Brain pericyte (primary cell): ENCODE measurements around the gene UBXN1.
"Not testable (repeated sequence)": the region's sequence is repeated elsewhere in the genome, so short reads cannot be mapped to it uniquely, and the experiment has no call there.

Source experiments
- DNase-seq: peaks from one replicate; pipeline ENCODE4 v3.0.0-alpha.2; 2012; ENCODE audit warnings: low read depth, low spot score

UBXN1 gene

GRCh38 chr11:62671608-62672389 is 7.1 kb downstream of the UBXN1 start, which contains the start of the genes LBHD1 and UQCC3:
TSS of gene LBHD1 (minus strand) at chr11:62672267. CDS start at chr11:62670031, 2,236 bp downstream.
TSS of gene UQCC3 (plus strand) at chr11:62671673. CDS start at chr11:62671746, 73 bp downstream.
- DNase-seq, result peak; percentile 53

DNA sequence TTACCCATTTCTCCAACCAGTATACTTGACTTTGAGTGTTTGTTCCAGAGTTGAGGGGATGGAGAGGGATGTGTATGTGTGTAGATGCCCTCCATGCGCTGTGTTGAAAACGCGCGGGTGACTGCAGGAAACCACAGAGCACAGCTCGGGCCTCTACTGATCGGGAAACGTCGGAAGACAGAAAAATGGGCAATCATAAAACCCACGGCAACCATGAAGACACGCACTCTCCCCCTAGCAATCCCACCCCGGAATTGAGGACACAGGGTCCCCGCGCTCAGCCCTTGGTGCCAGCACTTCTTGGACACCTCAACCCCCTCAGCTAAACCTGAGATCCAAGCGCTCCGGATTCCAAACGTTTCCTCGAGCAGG is 7.7 kb downstream of the UBXN1 start:
- no peak for DNase-seq

- no peak for DNase-seq
These were observed 9.3 kb downstream of the UBXN1 start for GRCh38 chr11:62669420-62670161.

DNA sequence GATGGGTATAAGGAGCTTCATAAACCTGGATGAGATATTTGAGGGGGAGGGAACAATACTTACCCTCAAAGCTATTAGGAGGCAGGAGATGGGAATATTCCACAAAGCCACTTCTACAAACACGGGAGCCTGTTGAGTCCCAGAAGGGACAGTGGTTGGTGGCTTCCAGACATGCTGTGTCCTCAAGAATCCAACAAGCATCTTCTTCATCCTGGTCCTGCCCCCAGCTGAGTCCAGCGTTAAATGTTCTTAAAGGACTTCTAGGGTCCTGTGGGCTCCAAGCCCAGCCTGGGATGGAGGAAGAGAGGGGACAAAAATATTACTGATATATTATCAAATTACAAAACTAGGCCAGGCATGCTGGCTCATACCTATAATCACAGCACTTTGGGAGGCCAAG is 11.4 kb downstream of the UBXN1 start:
- DNase-seq, result no peak

DNA sequence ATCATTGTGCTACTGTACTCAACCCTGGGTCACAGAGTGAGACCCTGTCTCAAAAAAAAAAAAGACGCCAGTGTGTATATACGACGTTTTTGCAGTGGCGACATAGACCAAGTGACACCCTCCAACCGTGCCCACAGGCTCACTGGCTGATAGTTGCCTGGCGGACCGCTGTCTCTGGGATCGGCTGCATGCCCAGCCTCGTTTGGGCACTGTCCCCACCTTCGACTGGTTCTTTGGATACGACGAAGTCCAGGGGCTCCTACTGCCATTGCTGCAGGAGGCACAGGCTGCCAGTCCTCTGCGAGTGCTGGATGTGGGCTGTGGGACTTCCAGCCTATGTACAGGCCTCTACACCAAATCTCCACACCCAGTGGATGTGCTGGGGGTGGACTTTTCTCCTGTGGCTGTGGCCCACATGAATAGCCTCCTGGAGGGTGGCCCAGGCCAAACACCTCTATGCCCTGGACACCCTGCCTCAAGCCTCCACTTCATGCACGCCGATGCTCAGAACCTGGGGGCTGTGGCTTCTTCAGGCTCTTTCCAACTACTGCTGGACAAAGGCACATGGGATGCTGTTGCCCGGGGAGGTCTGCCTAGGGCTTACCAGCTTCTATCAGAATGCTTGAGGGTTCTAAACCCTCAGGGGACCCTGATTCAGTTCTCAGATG is 12.5 kb downstream of the UBXN1 start:
- DNase-seq, result no peak

GRCh38 chr11:62665599-62666258 is 13.1 kb downstream of the UBXN1 start:
- no peak for DNase-seq

DNA sequence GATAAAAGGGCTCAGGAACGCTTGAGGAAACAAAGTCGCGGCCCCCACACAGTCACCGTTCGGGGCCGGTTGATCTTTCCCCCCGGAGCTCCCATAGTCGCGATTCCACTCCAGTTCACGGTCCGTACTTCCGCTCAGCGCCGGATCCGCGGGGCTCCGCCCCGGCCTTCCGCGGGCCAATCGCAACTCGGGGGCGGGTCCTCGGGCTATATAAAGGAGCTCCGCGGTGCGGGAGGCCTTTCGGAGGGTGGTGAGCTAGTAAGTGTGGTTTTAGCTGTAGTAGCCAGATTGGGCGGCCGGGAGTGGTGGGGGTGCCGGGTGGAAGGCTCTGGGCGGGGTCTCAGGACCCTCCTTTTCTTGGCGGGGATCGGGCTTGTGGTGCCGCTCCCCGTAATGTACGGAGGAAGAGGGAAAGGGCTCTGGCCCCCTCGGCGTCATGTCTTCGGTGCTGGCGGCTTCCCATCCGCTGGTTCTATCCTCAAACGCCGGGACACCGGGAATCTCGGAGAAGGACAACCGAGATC is 13.7 kb downstream of the UBXN1 start, which contains the start of the genes C11orf98 and CSKMT:
C11orf98 (minus strand) TSS at position 136 of the 524 bp plus-strand sequence; CDS start at position 95, 41 bp downstream.
CSKMT (plus strand) TSS at position 238 of the 524 bp plus-strand sequence. CDS start 568 bp downstream, outside the sequence.
- DNase-seq, result peak; percentile 75

GRCh38 chr11:62664405-62665074 is 14.3 kb downstream of the UBXN1 start:
- no peak for DNase-seq

DNA sequence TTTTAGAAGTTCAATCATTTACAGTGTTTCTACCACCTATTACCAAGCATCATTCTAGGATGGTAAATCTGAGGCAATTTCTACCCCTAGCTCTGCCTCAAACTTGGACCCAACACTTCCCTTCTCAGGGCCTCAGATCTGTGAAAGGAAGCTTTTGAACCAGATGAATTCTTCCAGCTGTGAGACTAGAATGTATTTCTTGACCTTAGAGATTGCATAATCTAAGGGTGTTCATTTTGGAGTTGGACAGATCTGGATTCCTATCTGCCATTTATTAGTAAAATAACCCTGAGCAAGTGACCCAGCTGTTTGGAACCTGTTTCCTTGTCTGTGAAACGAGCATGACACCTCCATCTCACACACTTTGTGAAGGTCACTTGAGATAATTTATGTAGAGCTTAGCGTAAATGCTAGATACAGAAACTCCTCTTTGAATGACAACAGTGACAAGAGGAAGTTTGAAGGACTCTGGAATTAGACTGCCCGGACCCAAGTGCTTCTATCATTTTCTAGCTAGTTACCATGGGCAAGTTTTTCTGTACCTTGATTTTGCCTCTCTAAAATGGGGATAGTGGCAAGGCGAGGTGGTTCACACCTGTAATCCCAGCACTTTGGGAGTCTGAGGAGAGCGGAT is 22.0 kb downstream of the UBXN1 start:
- no peak for DNase-seq

DNA sequence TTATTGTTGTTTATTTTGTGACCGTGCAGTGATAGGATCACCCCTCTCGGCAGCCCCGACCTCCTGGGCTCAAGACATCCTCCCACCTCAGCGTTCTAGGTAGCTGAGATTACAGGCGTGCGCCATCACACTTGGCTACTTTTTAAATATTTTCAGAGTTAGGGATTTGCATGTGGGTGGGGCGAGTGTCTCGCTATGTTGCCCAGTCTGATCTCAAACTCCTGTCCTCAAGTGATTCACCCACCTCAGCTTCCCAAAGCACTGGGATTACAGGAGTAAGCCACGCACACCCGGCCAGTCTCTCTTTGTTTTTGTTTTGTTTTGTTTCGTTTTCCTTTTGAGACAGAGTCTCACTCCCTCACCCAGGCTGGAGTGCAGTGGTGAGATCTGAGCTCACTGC is 24.6 kb downstream of the UBXN1 start:
- no peak for DNase-seq

- no peak for DNase-seq
These were observed 26.5 kb downstream of the UBXN1 start for GRCh38 chr11:62652161-62653006.

- DNase-seq, result not testable (repeated sequence)
These were observed 28.6 kb downstream of the UBXN1 start for GRCh38 chr11:62650283-62650682.

DNA sequence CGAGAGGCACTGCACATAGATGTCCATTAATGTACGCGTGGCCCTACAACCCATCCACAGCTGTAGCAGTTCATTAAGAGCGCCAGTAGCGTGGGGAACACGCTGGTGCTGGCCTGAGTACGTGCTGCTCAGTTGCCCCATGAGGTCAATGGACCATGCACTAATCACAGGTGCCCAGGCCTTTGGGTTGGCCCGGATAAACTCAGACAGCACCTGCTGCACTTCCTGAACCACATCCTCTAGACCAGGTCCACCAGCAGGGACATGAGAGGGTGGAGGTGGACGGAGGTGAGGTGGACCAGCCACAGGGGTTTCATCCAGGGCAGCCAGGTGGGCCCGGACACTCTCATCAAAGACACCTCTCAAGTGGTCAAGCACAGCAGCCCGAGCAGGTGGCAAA is 29.4 kb downstream of the UBXN1 start:
- no peak for DNase-seq

DNA sequence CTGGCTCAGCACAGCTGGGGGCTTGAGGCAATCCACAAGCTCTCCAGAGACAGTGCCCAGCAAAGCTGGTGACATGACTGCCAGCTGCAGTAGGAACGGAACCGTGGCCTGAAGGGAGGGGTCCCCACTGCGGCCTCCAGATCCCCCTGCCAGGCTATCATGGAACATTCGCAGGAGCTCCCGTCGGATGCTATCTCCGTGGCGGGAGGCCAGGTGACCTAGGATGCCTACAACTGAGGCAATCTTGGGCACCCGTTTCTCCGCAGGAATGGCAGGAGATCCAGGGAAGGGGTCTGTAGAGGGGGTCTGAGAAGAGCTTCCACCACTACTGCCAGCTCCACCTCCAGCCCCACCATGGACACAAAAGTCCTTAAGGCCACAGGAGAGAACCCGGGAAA is 29.9 kb downstream of the UBXN1 start:
- DNase-seq, result no peak

DNA sequence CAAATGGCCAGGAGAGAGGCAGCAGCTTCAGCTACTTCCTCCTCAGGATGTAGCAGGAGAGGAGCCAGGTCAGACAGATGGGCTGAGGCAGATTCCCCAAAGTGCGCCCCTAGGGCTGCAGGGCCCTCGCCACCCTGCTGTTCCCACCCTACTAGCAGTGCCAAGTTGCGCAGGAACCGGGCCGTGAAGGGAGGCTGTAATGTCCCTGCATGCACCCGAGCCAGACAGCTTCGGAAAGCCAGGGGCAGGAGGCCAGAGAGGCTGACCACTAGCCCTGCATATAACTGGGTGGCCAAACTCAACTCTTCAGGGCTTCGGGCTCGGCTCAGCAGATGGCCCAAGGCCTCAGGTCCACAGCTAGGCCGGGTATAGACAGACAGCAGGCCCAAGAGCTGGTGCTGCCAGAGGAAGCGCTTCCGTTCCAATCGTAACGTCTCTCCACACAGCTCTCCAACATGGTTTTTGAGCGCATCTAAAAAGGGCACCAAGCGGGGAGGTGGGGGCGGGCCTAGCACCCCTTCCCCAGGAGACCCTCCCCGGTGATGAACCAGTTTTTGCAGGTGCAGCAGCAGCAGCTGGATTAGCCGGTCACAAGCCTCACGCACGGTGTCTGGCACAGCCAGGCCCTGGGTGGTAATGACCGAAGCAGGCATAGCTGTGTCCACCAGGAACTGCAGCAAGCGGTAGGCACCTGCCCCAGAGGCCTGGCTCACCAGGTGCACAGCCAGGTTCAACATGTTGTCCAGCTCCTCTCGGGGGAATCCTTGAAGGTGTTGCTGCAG is 30.5 kb downstream of the UBXN1 start:
- DNase-seq, result no peak

DNA sequence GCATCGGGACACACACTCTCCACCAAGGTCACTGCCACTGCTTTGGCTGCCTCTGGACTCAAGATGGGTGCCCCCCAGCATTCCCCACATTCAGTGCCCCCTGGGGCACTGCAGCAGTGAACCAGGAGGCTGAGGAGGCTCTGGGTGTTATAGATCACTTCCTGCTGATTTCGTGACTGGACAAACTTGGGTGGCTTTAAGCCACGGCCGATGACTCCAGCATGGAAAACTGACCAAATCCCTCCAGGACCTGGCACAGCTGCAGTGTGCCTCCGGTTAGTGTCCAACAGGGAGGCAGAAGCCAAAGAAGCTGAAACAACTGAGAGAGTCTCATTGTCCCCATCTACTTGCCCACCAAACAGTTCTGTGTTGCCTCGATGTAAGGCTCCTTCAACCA is 31.3 kb downstream of the UBXN1 start:
- no peak for DNase-seq

DNA sequence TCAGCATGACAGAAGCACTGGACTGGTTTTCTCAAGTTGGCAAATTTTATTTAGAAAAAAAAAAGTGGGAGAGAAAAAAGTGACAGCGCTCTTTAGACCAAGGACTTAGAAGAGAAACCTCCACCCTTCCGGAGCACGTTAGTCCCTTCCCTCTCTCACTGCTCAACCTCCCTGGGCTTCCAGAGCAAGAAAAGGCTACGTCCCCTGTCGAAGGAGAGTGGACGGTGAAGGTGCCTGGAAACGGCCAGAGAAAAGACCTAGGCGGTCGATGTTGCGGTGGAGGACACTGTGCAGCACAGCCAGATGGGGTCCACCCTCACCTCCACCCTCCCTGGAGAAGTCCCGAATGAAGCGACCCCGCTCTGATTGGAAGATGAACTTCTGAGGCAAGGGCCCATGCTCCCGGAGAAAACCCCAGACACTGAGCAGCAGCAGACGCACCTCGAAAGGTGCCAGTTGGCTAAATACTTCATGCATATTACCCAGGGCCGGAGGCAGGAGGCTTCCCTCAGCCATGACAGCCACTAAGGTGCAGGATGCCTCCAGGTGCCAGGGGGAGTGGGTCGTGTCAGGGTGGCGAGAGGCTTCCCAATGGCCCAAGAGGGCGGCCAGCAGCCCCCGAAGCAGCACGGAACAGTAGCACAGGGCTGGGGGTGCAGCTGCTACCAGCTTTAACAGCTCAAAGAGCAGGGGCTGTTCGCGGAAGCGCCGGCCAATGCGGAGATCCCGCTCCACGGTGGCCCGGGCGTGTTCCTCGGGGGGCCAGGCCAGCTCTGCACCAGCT is 31.9 kb downstream of the UBXN1 start:
- DNase-seq, result no peak
